ENCODE data around the gene CCSER2.
A peak's percentile ranks its signal among the peaks of the same experiment; 100 is the strongest.

CCSER2 gene

GRCh38 chr10:84424731-84425167, 96.4 kb downstream of the CCSER2 start:
- H3K4me3 ChIP-seq (ENCODE audit: control insufficient read depth, low read depth, low read length) = peak overlapping the region; percentile 35
- peak; percentile 96 for DNase-seq (ENCODE audit: low read depth)
- TF ChIP-seq, protein P1, sequence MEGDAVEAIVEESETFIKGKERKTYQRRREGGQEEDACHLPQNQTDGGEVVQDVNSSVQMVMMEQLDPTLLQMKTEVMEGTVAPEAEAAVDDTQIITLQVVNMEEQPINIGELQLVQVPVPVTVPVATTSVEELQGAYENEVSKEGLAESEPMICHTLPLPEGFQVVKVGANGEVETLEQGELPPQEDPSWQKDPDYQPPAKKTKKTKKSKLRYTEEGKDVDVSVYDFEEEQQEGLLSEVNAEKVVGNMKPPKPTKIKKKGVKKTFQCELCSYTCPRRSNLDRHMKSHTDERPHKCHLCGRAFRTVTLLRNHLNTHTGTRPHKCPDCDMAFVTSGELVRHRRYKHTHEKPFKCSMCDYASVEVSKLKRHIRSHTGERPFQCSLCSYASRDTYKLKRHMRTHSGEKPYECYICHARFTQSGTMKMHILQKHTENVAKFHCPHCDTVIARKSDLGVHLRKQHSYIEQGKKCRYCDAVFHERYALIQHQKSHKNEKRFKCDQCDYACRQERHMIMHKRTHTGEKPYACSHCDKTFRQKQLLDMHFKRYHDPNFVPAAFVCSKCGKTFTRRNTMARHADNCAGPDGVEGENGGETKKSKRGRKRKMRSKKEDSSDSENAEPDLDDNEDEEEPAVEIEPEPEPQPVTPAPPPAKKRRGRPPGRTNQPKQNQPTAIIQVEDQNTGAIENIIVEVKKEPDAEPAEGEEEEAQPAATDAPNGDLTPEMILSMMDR (conservative IDR thresholded peaks at IDR 0.05; ENCODE audit: control insufficient read depth, insufficient read depth, low read depth, low read length) = no peak

- DNase-seq (ENCODE audit: low read depth) = no peak
- H3K4me3 ChIP-seq (ENCODE audit: control insufficient read depth, low read depth, low read length) = no peak overlapping the region
- TF ChIP-seq, protein P1 (conservative IDR thresholded peaks at IDR 0.05; ENCODE audit: control insufficient read depth, insufficient read depth, low read depth, low read length) = no peak
Observed at GRCh38 chr10:84427903-84428650, 99.7 kb downstream of the CCSER2 start.

DNA sequence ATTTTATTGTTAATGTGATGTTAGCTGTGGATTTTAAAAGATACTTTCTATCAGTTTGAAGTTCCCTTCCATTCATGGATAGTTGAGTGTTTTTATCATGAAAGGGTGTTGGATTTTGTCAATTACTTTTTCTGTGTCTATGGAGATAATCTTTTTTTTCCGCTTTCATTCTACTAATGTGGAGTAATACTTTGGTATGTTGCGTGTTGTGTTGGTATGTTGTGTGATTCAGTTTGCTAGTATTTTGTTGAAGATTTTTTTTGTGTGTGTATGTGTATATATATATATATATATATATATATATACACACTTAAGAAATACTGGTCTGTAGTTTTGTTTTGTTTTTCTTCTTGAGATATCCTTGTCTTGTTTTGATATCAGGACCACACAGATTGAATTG, 100.3 kb downstream of the CCSER2 start:
- TF ChIP-seq, protein P1 (conservative IDR thresholded peaks at IDR 0.05; ENCODE audit: control insufficient read depth, insufficient read depth, low read depth, low read length) = no peak
- H3K4me3 ChIP-seq (ENCODE audit: control insufficient read depth, low read depth, low read length) = no peak overlapping the region
- DNase-seq (ENCODE audit: low read depth) = no peak

GRCh38 chr10:84429926-84430520, 101.6 kb downstream of the CCSER2 start:
- DNase-seq (ENCODE audit: low read depth) = peak; percentile 60
- TF ChIP-seq, protein P1 (conservative IDR thresholded peaks at IDR 0.05; ENCODE audit: control insufficient read depth, insufficient read depth, low read depth, low read length) = peak; percentile 80
- no peak overlapping the region for H3K4me3 ChIP-seq (ENCODE audit: control insufficient read depth, low read depth, low read length)

GRCh38 chr10:84432891-84433290, 104.5 kb downstream of the CCSER2 start:
- peak; percentile 22 for DNase-seq (ENCODE audit: low read depth)
- no peak overlapping the region for H3K4me3 ChIP-seq (ENCODE audit: control insufficient read depth, low read depth, low read length)
- TF ChIP-seq, protein P1 (conservative IDR thresholded peaks at IDR 0.05; ENCODE audit: control insufficient read depth, insufficient read depth, low read depth, low read length) = no peak

DNA sequence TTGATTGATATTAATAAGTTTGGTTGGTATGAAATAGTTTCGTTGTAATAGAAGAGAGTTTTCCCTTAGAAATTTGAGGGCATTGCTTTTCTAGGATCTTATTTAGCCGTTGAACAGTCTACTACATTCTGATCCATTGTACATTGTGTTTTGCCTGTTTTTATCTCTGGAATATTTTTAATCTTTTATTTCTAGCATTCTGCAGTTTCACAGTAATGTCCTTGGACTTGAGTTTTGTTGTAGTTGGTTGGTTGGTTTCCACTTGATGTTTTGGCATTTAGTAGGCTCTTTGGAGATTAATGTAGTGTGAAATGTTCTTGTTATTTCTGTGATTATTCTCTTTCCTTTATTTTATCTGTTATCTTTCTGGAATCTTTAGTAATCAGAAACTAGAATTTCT, 112.4 kb downstream of the CCSER2 start:
- DNase-seq (ENCODE audit: low read depth) = no peak
- no peak overlapping the region for H3K4me3 ChIP-seq (ENCODE audit: control insufficient read depth, low read depth, low read length)
- TF ChIP-seq, protein P1 (conservative IDR thresholded peaks at IDR 0.05; ENCODE audit: control insufficient read depth, insufficient read depth, low read depth, low read length) = no peak
